Measurements from ENCODE around the gene PNPO.

DNA sequence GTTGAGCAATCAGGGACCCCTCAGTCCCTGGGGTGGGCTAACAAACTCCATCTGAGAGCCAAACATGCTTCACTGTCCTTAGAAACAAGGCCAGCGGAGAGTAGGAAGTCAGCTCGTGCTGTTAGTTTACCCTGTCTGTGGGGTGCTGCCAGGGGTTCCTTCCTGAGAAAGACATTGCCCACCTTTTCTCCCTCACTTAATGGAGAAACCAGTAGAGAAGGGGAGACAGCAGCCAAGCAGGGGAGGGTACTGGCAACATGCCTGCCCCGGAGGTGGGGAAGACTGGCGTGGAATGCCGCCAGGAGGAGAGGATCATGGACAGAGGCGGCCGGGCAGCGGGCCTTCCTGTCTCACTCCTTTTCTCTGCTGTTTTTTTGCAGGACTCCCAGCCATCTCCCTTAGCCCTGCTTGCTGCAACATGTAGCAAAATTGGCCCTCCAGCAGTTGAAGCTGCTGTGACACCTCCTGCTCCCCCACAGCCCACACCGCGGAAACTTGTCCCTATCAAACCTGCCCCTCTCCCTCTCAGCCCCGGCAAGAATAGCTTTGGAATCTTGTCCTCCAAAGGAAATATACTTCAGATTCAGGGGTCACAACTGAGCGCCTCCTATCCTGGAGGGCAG, 25.5 kb upstream of the PNPO start:
- TF ChIP-seq EZH2phosphoT487 (IDR thresholded peaks at IDR 0.05) = no peak
- TF ChIP-seq, protein P1, sequence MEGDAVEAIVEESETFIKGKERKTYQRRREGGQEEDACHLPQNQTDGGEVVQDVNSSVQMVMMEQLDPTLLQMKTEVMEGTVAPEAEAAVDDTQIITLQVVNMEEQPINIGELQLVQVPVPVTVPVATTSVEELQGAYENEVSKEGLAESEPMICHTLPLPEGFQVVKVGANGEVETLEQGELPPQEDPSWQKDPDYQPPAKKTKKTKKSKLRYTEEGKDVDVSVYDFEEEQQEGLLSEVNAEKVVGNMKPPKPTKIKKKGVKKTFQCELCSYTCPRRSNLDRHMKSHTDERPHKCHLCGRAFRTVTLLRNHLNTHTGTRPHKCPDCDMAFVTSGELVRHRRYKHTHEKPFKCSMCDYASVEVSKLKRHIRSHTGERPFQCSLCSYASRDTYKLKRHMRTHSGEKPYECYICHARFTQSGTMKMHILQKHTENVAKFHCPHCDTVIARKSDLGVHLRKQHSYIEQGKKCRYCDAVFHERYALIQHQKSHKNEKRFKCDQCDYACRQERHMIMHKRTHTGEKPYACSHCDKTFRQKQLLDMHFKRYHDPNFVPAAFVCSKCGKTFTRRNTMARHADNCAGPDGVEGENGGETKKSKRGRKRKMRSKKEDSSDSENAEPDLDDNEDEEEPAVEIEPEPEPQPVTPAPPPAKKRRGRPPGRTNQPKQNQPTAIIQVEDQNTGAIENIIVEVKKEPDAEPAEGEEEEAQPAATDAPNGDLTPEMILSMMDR (IDR thresholded peaks at IDR 0.05) = no peak
